ENCODE data around the gene FBXO31.

The FBXO31 gene

GRCh38 chr16:87383505-87384161, at the start of gene FBXO31:
TSS of gene FBXO31 (minus strand) at chr16:87383776. CDS start at chr16:87383744, 32 bp downstream.
- peak; percentile 39 to 95 (median 89) for DNase-seq

- DNase-seq = no peak
Observed at GRCh38 chr16:87432330-87432915, 48.8 kb upstream of the FBXO31 start.

- no peak for DNase-seq
Observed at GRCh38 chr16:87431926-87432325, 48.4 kb upstream of the FBXO31 start.

- DNase-seq = no peak
Observed at GRCh38 chr16:87426423-87427215, 43.0 kb upstream of the FBXO31 start.

- no peak for DNase-seq
Observed at GRCh38 chr16:87425941-87426340, 42.4 kb upstream of the FBXO31 start.

- DNase-seq = no peak
Observed at GRCh38 chr16:87424266-87424665, 40.7 kb upstream of the FBXO31 start.

GRCh38 chr16:87423429-87423828, 39.9 kb upstream of the FBXO31 start:
- no peak for DNase-seq

- DNase-seq = no peak
Observed at GRCh38 chr16:87422106-87422505, 38.5 kb upstream of the FBXO31 start.

GRCh38 chr16:87421003-87421912, 37.7 kb upstream of the FBXO31 start:
- DNase-seq = no peak

GRCh38 chr16:87420026-87421002, 36.7 kb upstream of the FBXO31 start:
- DNase-seq = no peak

GRCh38 chr16:87418644-87419043, 35.1 kb upstream of the FBXO31 start:
- no peak for DNase-seq

GRCh38 chr16:87418216-87418615, 34.6 kb upstream of the FBXO31 start:
- no peak for DNase-seq

- no peak for DNase-seq
Observed at GRCh38 chr16:87417528-87417910, 33.9 kb upstream of the FBXO31 start.

- peak in 7 of 56 donors; percentile 14 to 68 (median 21) for DNase-seq
Observed at GRCh38 chr16:87416826-87417527, 33.4 kb upstream of the FBXO31 start.

- no peak for DNase-seq
Observed at GRCh38 chr16:87415441-87415840, 31.9 kb upstream of the FBXO31 start.

- DNase-seq = no peak
Observed at GRCh38 chr16:87414251-87414680, 30.7 kb upstream of the FBXO31 start.

- DNase-seq = no peak
Observed at GRCh38 chr16:87412996-87413421, 29.4 kb upstream of the FBXO31 start.

GRCh38 chr16:87412371-87412995, 28.9 kb upstream of the FBXO31 start:
- DNase-seq = no peak

All from nucleus accumbens (tissue), 56 donors.